ENCODE data around the gene ANO4.

DNA sequence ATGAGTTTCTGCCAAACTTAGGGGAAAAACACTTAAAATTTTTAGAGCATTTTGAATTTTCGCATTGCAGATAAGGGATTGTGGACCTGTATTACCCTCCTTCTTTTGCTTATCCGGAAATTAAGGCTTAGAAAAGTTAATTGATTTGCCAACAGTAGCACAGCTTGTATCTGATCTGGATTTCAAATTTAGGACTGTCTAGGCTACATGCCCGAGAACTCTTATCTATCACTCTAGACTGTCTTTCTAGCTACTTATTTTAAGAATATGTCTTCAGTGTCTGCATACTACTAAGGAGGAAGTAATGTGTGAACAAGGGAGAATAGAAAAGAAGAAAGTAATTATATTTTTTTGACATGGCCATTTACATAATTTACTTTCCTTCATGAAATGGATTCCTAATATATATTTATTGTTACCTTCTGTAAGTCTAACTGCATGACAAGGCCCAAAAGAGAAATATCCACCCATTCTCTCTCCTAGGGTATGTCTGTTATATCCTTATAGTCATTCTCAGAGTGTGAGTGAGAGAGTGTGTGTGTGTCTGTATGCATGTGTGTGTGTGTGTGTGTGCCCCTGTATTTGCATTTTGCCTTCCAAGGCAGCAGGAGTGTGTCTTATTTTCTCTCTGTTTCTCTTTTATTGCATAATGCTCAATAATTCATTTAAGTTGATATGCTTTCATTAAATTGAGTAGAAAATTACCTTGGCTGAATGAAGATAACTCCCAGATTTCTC is 283.4 kb downstream of the ANO4 start:
- TF ChIP-seq OSR1 (CRISPR knock-in tag; IDR thresholded peaks at IDR 0.05) (no peak), ZFP3 (CRISPR knock-in tag; IDR thresholded peaks at IDR 0.05) (no peak), ZNF565 (CRISPR knock-in tag; conservative IDR thresholded peaks at IDR 0.05; ENCODE audit: low read depth) (no peak), CSDC2 (CRISPR knock-in tag; IDR thresholded peaks at IDR 0.05) (no peak), ESRRG (CRISPR knock-in tag; IDR thresholded peaks at IDR 0.05) (no peak), ARNTL (CRISPR knock-in tag; IDR thresholded peaks at IDR 0.05; ENCODE audit: borderline replicate concordance, low read depth) (no peak), ZNF70 (CRISPR knock-in tag; IDR thresholded peaks at IDR 0.05) (no peak), ZC3H10 (CRISPR knock-in tag; IDR thresholded peaks at IDR 0.05) (no peak), RARB (CRISPR knock-in tag; IDR thresholded peaks at IDR 0.05) (no peak)
- TF ChIP-seq, protein P1, sequence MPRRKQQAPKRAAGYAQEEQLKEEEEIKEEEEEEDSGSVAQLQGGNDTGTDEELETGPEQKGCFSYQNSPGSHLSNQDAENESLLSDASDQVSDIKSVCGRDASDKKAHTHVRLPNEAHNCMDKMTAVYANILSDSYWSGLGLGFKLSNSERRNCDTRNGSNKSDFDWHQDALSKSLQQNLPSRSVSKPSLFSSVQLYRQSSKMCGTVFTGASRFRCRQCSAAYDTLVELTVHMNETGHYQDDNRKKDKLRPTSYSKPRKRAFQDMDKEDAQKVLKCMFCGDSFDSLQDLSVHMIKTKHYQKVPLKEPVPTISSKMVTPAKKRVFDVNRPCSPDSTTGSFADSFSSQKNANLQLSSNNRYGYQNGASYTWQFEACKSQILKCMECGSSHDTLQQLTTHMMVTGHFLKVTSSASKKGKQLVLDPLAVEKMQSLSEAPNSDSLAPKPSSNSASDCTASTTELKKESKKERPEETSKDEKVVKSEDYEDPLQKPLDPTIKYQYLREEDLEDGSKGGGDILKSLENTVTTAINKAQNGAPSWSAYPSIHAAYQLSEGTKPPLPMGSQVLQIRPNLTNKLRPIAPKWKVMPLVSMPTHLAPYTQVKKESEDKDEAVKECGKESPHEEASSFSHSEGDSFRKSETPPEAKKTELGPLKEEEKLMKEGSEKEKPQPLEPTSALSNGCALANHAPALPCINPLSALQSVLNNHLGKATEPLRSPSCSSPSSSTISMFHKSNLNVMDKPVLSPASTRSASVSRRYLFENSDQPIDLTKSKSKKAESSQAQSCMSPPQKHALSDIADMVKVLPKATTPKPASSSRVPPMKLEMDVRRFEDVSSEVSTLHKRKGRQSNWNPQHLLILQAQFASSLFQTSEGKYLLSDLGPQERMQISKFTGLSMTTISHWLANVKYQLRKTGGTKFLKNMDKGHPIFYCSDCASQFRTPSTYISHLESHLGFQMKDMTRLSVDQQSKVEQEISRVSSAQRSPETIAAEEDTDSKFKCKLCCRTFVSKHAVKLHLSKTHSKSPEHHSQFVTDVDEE (CRISPR knock-in tag; IDR thresholded peaks at IDR 0.05), result no peak
- TF ChIP-seq, protein P2, sequence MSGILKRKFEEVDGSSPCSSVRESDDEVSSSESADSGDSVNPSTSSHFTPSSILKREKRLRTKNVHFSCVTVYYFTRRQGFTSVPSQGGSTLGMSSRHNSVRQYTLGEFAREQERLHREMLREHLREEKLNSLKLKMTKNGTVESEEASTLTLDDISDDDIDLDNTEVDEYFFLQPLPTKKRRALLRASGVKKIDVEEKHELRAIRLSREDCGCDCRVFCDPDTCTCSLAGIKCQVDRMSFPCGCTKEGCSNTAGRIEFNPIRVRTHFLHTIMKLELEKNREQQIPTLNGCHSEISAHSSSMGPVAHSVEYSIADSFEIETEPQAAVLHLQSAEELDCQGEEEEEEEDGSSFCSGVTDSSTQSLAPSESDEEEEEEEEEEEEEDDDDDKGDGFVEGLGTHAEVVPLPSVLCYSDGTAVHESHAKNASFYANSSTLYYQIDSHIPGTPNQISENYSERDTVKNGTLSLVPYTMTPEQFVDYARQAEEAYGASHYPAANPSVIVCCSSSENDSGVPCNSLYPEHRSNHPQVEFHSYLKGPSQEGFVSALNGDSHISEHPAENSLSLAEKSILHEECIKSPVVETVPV (CRISPR knock-in tag; IDR thresholded peaks at IDR 0.05), result no peak
- TF ChIP-seq, protein P3, sequence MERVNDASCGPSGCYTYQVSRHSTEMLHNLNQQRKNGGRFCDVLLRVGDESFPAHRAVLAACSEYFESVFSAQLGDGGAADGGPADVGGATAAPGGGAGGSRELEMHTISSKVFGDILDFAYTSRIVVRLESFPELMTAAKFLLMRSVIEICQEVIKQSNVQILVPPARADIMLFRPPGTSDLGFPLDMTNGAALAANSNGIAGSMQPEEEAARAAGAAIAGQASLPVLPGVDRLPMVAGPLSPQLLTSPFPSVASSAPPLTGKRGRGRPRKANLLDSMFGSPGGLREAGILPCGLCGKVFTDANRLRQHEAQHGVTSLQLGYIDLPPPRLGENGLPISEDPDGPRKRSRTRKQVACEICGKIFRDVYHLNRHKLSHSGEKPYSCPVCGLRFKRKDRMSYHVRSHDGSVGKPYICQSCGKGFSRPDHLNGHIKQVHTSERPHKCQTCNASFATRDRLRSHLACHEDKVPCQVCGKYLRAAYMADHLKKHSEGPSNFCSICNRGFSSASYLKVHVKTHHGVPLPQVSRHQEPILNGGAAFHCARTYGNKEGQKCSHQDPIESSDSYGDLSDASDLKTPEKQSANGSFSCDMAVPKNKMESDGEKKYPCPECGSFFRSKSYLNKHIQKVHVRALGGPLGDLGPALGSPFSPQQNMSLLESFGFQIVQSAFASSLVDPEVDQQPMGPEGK (CRISPR knock-in tag; IDR thresholded peaks at IDR 0.05; ENCODE audit: borderline replicate concordance), result no peak
- TF ChIP-seq, protein P4, sequence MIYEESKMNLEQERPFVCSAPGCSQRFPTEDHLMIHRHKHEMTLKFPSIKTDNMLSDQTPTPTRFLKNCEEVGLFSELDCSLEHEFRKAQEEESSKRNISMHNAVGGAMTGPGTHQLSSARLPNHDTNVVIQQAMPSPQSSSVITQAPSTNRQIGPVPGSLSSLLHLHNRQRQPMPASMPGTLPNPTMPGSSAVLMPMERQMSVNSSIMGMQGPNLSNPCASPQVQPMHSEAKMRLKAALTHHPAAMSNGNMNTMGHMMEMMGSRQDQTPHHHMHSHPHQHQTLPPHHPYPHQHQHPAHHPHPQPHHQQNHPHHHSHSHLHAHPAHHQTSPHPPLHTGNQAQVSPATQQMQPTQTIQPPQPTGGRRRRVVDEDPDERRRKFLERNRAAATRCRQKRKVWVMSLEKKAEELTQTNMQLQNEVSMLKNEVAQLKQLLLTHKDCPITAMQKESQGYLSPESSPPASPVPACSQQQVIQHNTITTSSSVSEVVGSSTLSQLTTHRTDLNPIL (CRISPR knock-in tag; IDR thresholded peaks at IDR 0.05; ENCODE audit: low read depth), result no peak
